GM21737 (cell line): ENCODE data around the gene HSPB9.

Source experiments
- ATAC-seq: cut with Tn5 transposase; IDR thresholded peaks from one replicate; pipeline ENCODE4 v1.9.1; 2021; ENCODE audit warnings: mild to moderate bottlenecking, moderate library complexity; ENCODE audit not compliant: unreplicated experiment

Gene HSPB9, protein sequence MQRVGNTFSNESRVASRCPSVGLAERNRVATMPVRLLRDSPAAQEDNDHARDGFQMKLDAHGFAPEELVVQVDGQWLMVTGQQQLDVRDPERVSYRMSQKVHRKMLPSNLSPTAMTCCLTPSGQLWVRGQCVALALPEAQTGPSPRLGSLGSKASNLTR

DNA sequence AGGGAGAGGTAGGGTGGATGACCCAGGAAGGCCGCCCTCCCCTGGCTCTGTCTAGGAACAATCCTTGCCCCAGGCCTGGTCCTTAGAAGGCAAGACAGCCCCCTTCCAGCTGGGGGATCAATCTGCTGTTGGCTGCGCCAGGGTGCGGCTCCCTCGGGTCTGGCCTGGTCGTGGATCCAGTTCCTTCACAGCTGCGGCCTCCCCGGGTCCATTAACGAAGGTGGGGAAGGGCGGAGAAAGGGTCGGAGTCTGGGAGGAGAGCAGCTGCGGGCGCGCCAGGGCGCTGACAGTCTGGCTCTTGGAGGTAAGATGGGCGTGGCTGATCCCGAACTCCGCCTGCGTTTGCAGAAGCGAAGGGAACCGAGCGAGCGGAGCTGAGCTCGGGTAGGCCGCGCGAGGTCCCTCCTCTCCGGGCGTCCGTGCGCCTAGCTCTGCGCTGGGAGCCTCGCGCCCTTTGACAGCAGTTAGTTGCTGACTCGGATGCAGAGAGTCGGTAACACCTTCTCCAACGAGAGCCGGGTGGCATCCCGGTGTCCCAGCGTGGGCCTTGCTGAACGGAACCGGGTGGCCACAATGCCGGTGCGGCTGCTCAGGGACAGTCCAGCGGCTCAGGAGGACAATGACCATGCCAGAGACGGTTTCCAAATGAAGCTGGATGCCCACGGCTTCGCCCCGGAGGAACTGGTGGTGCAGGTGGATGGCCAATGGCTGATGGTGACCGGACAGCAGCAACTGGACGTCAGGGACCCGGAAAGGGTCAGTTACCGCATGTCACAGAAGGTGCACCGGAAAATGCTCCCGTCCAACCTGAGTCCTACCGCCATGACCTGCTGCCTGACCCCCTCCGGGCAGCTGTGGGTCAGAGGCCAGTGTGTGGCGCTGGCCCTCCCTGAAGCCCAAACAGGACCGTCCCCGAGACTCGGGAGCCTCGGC, at the start of gene HSPB9:
HSPB9 (plus strand) TSS at position 434 of the 933 bp plus-strand sequence; CDS start at position 481, 47 bp downstream.
- no peak for ATAC-seq

DNA sequence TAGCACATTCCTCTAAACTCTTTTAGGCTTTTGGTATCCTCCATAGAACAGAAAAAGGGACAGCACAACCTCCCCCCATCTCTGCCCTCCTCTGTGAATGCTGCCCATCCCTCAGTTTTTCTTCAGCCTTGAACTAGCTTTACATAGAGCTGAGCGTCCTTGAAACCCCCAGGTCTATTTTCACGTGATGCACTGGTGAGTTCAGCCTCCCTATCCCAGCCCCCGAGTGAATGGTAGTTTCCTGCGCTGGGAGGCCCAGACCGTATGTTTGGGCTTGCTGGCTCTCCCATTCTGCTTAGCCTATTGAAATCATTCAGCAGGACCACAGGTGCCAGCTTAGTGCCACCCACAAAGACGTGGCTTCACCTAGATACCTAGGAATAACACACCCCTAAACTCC, 46.8 kb upstream of the HSPB9 start:
- no peak for ATAC-seq

DNA sequence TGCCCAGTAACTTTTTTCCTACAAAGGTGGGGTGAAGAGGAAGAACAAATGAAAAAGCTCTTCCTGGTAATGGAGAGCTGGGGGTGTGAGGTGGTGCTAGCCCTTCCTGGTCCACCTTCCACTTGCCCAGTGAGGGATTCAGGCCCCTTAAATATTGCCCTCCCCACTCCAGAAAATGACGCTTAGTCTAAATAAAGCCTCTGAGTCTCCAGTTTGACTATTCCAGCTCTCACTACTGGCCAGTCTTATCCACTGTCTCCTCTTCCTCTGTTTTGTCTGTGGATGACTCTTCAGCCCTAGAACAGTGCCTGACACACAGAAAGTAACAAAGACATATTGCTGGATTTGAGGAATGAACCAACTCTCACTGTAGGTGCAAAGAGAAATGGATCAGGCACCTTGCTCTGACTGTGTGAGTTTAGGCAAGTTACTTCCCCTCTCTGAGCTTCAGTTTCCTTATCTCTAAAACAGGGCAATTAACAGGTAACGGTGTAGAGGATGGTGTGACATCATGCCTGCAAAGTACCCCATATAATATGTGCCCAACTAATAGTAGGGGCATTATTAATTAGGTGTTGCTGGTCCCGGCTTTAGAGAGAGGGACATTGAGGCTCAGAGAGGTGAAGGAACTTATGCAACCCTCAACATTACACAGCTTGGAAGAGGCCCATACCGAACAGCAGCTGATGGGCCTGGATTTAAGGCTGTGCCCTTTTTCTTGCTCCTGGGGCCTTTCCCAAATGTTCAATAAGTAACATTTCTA, 45.6 kb upstream of the HSPB9 start:
- ATAC-seq: no peak

DNA sequence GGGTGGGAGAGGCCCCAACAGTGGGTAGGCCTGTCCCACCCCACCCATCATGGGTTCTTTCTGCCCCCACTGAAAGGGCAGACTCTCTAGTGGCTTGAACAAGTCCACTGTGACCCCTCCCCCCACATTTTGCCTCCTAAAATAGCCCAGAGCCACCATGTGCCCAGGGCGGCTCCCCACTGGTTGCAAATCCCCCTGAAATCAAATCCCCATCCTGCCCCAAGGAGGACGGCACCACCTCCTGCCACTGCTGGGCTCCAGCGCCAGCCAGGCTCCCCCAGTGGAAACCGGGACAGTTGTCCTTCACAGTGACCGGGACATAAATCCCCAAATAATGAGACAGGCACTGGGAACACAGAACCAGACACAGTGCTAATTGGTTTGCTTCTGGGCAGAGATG, 44.8 kb upstream of the HSPB9 start:
- no peak for ATAC-seq

DNA sequence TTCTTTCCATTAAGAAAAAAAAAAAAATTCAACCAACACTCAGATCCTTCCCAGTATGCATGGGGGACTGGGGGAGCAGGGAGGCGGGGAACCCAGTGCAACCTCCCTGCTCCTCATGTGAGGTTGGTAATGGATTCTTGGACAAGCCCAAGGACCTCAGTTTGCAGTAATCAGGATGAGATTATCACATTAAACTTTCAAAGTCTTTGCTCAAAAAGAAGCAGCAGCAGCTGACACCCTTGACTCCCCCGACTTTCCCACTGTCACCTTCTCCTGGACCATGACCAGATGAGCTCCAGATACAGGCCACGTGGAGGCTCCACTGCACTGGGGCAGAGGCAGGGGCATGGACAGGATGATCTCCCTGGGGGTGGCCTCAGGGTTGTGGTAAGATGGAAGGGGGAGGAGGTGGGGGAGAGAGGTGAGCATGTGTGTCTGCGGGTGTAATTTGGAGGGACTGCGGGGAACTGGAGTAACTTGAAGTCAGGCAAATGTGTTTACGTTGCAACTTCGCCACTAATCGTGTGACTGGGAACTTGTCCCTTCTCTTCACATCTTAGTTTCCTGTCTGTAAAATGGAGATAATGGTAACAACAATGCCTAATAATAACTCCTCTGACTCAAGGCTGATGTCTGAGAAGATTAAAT, 44.1 kb upstream of the HSPB9 start:
- ATAC-seq: no peak

DNA sequence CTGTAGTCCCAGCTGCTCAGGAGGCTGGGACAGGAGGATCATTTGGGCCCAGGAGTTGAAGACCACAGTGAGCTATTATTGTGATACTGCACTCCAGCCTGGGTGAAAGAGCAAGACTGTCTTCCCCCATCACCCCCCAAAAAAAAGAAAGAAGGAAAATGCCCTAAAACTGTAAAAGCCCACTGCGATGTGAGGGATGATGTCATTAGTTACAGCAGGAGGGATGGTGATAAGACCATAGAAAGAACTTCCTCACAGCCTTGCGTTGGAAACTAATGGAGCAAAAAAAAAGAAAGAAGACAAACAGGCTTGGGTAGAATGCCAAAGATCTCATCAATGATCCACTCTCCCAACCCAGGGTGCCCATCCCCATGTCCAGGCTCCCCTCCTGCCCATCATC, 43.1 kb upstream of the HSPB9 start:
- no peak for ATAC-seq

DNA sequence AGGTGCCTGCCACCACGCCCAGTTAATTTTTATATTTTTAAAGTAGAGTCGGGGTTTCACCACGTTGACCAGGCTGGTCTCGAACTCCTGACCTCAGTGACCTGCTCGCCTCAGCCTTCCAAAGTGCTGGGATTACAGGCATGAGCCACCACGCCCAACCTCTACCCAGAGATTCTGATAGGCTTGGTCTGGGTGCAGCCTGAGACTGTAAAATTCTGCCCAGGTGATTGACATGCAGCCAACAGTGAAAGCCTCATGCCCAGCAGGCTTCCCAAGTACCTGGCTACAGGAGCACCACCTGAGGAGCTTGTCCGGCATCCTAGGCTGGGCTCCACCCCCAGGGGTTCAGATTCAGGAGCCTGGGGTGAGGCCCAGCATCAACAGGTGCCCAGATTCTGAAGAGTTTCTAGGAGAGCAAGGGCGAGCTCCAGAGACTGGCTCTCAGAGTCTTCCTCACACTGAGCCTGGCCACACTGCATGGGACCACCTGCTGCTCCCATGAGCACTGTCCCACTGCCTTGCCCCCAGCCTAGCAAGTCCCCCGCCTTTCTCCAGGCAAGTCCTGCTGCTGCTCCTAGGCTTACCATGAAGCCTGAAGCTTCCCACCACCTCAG, 41.0 kb upstream of the HSPB9 start:
- ATAC-seq: no peak

DNA sequence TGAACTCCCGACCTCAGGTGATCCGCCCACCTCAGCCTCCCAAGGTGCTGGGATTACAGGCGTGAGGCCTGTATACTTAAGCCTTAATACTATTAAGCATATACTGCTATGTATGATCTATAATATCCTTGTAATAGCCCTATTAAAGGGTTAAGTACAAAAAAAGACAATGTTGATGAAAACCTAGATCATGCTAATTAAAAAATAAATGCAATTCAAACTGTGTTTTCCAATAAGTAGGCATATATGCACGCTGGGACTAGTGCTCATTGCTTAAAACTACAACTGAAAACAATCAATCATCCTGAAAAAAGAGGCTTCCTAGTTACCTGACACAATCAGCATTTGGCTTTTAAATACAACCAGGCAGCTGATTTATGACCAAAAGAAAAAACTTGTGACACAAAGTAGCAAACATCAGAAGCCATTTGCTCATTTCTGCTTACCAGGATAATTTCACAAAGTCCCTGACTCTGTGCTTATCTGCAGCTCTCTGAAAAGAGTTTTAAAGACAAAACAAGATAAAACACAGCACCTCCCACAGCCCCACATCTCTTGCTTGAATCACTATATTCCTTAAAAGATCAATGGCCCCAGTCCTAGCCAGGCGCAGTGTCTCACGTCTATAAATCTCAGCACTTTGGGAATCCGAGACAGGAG, 35.4 kb upstream of the HSPB9 start:
- ATAC-seq: no peak

DNA sequence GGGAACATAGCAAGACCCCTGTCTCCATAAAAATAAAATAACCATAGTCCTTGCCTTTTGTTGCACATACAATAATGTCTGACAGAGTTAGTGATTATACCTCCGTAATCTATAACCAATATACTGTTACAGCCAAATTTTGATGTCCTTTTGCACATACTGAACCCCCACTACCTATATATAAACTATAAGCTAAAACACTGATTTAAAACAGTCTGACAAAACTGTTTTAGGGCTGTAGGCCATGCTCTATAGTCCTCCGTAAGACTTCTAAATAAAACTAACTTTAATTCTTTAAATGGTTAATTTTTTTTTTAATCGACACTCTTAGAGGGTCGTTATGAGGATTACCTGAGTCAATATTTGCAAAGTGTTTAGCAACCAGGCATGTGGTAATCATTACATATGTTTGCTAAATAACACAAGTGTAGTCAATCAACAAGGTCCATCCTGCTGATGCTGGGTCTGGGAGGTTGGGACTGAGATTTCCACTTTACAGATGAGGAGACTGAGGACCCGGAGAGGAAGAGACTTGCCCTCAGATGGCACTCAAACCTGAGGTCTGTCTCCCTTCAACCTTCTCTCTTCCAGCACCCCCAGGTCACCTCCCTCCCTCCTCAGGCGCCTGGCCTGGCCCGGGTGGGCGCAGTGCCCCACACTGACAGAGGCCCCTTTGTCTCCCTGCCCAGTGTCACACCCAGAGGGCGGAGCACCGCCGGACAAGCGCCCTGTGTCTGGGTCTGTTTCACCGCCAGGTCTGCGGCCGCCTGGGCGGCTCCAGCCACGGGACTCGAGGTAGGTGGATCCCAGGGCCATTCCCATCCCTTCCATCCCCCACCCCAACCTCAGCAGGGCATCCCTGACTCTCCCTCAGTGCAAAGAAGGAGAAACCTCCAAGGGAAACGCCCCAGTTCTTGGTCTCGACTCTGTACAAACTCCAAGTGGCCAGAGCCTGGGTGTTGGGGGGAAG, 34.6 kb upstream of the HSPB9 start:
- no peak for ATAC-seq

DNA sequence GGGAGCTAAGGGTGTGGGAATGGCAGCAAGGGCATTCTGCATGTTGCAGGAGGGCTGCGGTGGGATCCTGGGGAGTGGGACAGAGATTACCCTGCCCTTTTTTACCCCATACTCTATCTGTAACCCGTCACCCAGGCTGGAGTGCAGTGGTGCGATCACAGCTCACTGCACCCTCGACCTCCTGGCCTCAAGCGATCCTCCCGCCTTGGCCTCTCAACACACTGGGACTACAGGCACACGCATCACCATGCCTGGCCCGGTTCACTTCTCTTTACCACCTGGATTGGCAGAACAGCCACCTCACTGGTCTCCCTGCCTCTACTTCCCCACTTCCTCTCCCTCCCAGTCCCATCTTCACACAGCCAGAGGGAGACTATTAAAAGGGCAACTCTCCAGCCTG, 33.9 kb upstream of the HSPB9 start:
- no peak for ATAC-seq

DNA sequence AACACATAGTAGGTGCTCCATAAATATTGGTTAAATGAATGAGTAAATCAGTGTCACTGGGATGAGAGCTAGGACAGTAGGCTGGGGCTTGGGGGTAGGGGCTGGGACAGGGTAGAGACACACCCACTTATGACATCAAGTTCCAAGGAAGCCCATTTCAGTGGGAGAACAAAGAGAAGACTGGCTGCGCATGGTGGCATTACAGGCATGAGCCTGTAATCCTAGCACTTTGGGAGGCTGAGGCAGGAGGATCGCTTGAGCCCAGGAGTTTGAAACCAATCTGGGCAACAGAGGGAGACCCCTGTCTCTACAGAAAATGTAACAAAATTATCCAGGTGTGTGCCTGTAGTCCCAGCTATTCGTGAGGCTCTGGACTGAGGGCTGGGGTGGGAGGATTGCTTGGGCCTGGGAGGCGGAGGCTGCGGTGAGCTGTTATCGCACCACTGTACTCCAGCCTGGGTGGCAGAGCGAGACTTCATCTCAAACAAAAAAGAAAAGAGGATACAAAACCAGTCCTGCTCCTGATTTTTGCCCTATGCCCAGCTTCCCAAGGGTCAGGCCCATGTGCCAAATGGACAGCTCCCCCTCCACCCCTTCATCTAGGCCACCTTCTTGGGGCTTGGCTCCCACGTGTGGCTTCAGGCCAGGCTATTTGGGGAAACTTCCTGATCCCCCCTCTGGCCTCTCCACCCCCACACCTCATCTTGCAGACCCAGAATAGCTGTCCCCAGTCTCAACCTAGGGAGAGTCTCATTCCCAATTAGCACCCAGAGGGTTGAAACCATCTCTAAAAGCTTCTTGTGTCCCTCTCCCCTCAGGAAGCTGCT, 31.4 kb upstream of the HSPB9 start:
- ATAC-seq: no peak

DNA sequence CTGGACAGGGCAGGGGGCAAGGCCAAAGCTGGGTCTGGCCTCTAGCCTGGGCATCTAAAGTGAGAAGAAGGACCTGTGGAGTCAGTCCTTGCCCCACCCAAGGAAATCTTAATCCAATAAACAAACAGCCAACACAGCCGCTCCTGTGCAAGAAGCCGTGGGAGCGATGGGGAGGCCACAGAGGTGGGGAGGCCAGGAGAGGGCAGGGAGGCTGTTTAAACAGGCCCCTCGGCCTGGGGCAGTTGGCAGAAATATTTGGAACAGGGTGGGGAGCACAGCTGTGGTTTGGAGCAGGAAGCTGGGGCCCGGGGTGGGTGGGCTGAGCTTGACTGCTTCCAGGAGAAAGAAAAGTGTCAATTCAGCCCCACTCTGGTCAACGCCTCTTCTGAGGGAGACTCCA, 29.7 kb upstream of the HSPB9 start:
- ATAC-seq: no peak

DNA sequence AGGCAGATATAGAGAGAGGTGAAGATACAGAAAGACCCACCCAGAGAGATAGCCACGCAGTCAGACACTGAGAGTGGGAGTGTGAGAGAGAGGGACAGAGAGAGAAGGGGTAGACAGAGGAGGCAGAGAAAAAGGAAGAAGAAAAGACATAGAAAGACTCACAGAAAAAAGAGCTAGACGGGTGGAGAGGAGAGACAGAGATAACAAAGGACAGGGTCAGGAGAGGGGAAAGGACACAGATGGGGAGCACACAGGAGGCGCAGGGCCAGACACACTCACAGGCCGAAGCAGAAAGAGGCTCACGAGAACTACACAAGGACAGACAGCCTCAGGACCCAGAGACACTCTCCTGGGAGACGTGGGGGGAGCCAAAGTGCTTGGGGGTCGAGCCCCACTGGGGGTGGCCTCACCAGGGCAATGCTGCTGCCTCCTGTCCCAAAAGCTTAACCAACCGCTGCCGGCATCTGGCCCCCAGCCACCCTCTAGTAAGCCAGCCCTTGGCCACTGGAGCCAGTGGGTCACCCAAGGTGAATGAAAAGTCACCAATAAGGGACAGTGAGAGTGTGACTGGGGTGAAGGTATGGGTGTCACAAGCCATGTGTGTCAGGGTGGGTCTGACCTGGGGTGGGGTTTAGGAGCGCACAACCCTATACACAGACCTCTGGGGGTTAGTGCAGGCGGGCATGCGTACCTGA, 28.1 kb upstream of the HSPB9 start:
- no peak for ATAC-seq

DNA sequence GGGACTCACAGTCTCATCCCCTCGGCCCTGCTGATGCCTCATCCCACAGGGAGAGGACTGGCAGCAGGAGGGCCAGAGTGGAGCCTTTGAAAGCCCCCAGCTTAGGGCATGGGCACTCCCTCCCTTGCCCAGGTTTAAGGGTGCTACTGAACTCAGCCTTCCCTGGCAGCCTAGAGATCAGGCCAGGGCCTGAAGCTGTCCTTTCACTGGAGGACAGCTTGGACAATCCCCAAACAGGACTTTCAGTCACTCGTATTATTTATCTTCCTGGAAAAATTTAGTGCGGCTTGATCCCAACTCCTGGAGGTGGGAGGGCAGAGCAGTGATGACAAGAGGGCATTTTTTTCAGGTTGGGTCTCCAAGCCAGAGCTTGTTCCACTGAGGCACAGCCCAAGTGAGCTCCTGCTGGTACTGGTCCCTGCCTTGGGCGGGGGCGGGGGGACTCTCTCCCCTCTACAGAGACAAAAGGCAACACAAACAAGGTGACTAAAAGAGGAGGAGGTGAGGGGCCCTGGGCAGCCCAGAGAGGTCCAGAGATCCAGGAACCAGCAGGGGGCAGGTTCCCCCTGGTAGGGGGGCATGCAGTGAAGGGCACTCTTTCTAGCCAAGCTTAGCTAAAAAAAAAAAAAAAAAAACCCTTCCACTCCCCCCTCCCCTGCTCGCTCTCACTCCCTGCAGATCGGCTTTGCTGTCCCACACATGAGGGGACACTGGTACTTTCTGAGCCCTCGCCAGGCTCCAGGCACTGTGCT, 26.1 kb upstream of the HSPB9 start:
- no peak for ATAC-seq

DNA sequence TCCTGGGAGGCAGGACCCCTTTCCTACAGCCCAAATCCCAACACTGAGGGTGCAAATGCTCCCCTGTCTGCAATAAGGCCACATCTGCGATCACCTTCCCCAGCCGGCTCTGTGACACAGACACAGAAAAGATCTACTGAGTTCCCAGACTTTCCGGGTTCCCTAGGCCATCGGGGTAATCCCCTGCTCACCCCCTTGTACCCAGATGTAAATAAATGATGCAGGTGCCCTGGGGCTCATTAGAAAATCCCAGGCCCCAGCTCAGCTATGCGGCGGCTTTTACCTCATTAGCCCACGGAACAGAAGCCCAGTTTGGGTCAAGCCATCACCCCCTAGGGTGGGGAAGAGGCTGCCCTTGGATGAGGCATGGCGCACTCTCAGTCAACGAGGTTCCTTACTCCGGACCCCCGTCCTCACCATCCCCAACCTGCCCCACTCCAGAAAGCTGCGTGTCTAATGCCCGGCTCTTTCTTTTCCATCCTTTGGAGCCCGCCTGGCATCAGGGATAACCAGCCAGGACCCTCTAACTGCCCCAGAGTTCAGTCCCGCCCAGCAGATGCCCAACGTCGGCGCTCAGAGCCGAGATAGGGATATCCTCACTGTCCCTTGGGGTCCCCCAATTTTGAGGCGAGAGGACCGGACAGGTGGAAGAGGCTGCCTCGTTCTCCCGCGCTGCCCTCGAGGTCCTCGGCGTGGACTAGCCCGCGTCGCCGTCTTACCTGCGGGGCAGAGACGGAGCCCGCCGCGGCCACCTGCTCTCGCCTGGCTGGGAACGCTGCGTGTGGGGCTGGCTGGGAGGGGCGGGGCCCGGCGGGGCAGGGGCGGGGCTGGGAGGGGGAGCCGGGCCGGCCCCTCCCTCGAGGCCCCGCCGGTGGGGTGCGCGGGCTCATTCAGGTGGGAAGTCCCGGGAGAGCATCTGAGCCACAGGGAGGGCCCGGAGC, 24.6 kb upstream of the HSPB9 start, which contains the start of gene ZNF385C:
ZNF385C (minus strand) TSS at position 783 of the 941 bp plus-strand sequence. CDS start 35,417 bp downstream, outside the sequence.
- no peak for ATAC-seq
